ENCODE measurements around the gene TMEM164.

Gene TMEM164

GRCh38 chrX:110051559-110051958 is 48.6 kb downstream of the TMEM164 start:
- DNase-seq (ENCODE audit: low read depth in 1 of 2, low spot score in 1 of 2), result no peak
- TF ChIP-seq GABPA (IDR thresholded peaks at IDR 0.05; ENCODE audit: low read depth) (no peak), SPI1 (IDR thresholded peaks at IDR 0.05; ENCODE audit: borderline replicate concordance, low read depth) (no peak), POLR2AphosphoS5 (IDR thresholded peaks at IDR 0.05; ENCODE audit: low read depth) (no peak), REST (IDR thresholded peaks at IDR 0.05; ENCODE audit: insufficient replicate concordance, low read depth) (no peak), CTCF (IDR thresholded peaks at IDR 0.05; ENCODE audit: insufficient read depth, low read length) (no peak)
- Histone ChIP-seq H3K27ac (replicated peaks) (no peak overlapping the region), H3K27me3 (ENCODE audit: insufficient read depth, poor library complexity, severe bottlenecking) (no peaks in the 10 kb centered on the region), H3K4me3 (replicated peaks; ENCODE audit: insufficient read depth, low read length) (no peak overlapping the region)

GRCh38 chrX:110052303-110052702 is 49.4 kb downstream of the TMEM164 start:
- H3K4me3 ChIP-seq (replicated peaks; ENCODE audit: insufficient read depth, low read length), result no peak overlapping the region
- TF ChIP-seq REST (IDR thresholded peaks at IDR 0.05; ENCODE audit: insufficient replicate concordance, low read depth), result no peak
- no peak for TF ChIP-seq GABPA (IDR thresholded peaks at IDR 0.05; ENCODE audit: low read depth)
- no peak for TF ChIP-seq CTCF (IDR thresholded peaks at IDR 0.05; ENCODE audit: insufficient read depth, low read length)
- DNase-seq (ENCODE audit: low read depth in 1 of 2, low spot score in 1 of 2), result no peak
- H3K27ac ChIP-seq (replicated peaks), result no peak overlapping the region
- H3K27me3 ChIP-seq (ENCODE audit: insufficient read depth, poor library complexity, severe bottlenecking), result no peaks in the 10 kb centered on the region

- no peaks in the 10 kb centered on the region for H3K27me3 ChIP-seq (ENCODE audit: insufficient read depth, poor library complexity, severe bottlenecking)
- H3K27ac ChIP-seq (replicated peaks), result no peak overlapping the region
- no peak for DNase-seq (ENCODE audit: low read depth in 1 of 2, low spot score in 1 of 2)
- no peak overlapping the region for H3K4me3 ChIP-seq (replicated peaks; ENCODE audit: insufficient read depth, low read length)
- TF ChIP-seq GABPA (IDR thresholded peaks at IDR 0.05; ENCODE audit: low read depth), result no peak
- TF ChIP-seq REST (IDR thresholded peaks at IDR 0.05; ENCODE audit: insufficient replicate concordance, low read depth), result no peak
- TF ChIP-seq POLR2AphosphoS5 (IDR thresholded peaks at IDR 0.05; ENCODE audit: low read depth), result no peak
- TF ChIP-seq CTCF (IDR thresholded peaks at IDR 0.05; ENCODE audit: insufficient read depth, low read length), result no peak
- TF ChIP-seq SPI1 (IDR thresholded peaks at IDR 0.05; ENCODE audit: borderline replicate concordance, low read depth), result no peak
These were observed 50.5 kb downstream of the TMEM164 start for GRCh38 chrX:110053453-110053852.
